ENCODE measurements around the gene ZNF223.

The ZNF223 gene

GRCh38 chr19:44055870-44056269 is 4.0 kb downstream of the ZNF223 start:
- H3K4me1 ChIP-seq (ENCODE audit: control insufficient read depth, insufficient read depth, low read depth, low read length) = peaks cover 1% of the 10 kb centered on the region
- H2BK15ac ChIP-seq (ENCODE audit: low read depth, poor library complexity, severe bottlenecking) = no peak overlapping the region
- peaks cover 18% of the 10 kb centered on the region for H3K9me3 ChIP-seq (ENCODE audit: control insufficient read depth, low read length)
- H3K79me1 ChIP-seq (replicated peaks; ENCODE audit: low read length, poor library complexity, severe bottlenecking) = peaks cover 32% of the 10 kb centered on the region
- no peak overlapping the region for H4K91ac ChIP-seq (ENCODE audit: low read length)
- H2BK120ac ChIP-seq (ENCODE audit: low read depth, low read length) = no peak overlapping the region
- no peak overlapping the region for H3K27ac ChIP-seq (ENCODE audit: low read length, poor library complexity, severe bottlenecking)
- H3K4me3 ChIP-seq (ENCODE audit: insufficient read depth in 1 of 2, low read depth in 1 of 2, low read length in 2 of 2) = no peak overlapping the region
- peaks cover 0 to under 1% of the 10 kb centered on the region in 2 experiments for H3K27me3 ChIP-seq (ENCODE audit: control insufficient read depth in 1 of 2, insufficient read depth in 1 of 2, low read length in 2 of 2)
- no peak overlapping the region for H3K23ac ChIP-seq (ENCODE audit: low read length in 2 of 2)
- H3K14ac ChIP-seq (ENCODE audit: low read length in 2 of 2) = no peak overlapping the region
- DNase-seq = no peak
- no peak overlapping the region for H3K4me2 ChIP-seq (ENCODE audit: low read length, poor library complexity, severe bottlenecking)
- H2BK5ac ChIP-seq (ENCODE audit: low read depth, low read length, poor library complexity, severe bottlenecking) = no peak overlapping the region
- H2BK12ac ChIP-seq (ENCODE audit: low read length in 2 of 2) = no peak overlapping the region
- no peak overlapping the region for H3K9ac ChIP-seq (ENCODE audit: low read length)
- no peak overlapping the region for H4K8ac ChIP-seq (ENCODE audit: low read length)
- no peak overlapping the region for H3K4ac ChIP-seq (ENCODE audit: low read depth in 1 of 2, low read length in 2 of 2)
- no peak overlapping the region for H2AFZ ChIP-seq (ENCODE audit: low read depth, low read length)
- peaks cover 37 to 52% of the 10 kb centered on the region in 2 experiments for H3K36me3 ChIP-seq (ENCODE audit: control insufficient read depth in 1 of 2, insufficient read depth in 2 of 2, low read depth in 1 of 2, low read length in 2 of 2)
- WGBS = 88% methylated on average over 5 of the region's 5 CpGs
- no peak overlapping the region for H3K18ac ChIP-seq (ENCODE audit: low read depth in 1 of 2, low read length in 2 of 2)
- H2AK5ac ChIP-seq (ENCODE audit: low read length, severe bottlenecking) = no peak overlapping the region

GRCh38 chr19:44059229-44059628 is 7.4 kb downstream of the ZNF223 start:
- no peak overlapping the region for H2BK5ac ChIP-seq (ENCODE audit: low read depth, low read length, poor library complexity, severe bottlenecking)
- H3K79me1 ChIP-seq (replicated peaks; ENCODE audit: low read length, poor library complexity, severe bottlenecking) = peaks cover 23% of the 10 kb centered on the region
- H3K27me3 ChIP-seq (ENCODE audit: control insufficient read depth in 1 of 2, insufficient read depth in 1 of 2, low read length in 2 of 2) = no peaks in the 10 kb centered on the region
- H2BK15ac ChIP-seq (ENCODE audit: low read depth, poor library complexity, severe bottlenecking) = no peak overlapping the region
- no peak for DNase-seq
- WGBS = 96% methylated on average over 2 of the region's 2 CpGs
- no peak overlapping the region for H4K8ac ChIP-seq (ENCODE audit: low read length)
- H2BK12ac ChIP-seq (ENCODE audit: low read length in 2 of 2) = no peak overlapping the region
- H2AFZ ChIP-seq (ENCODE audit: low read depth, low read length) = no peak overlapping the region
- H3K4me1 ChIP-seq (ENCODE audit: control insufficient read depth, insufficient read depth, low read depth, low read length) = no peaks in the 10 kb centered on the region
- no peak overlapping the region for H3K4me3 ChIP-seq (ENCODE audit: insufficient read depth in 1 of 2, low read depth in 1 of 2, low read length in 2 of 2)
- no peak overlapping the region for H3K4me2 ChIP-seq (ENCODE audit: low read length, poor library complexity, severe bottlenecking)
- no peak overlapping the region for H3K9ac ChIP-seq (ENCODE audit: low read length)
- H2AK5ac ChIP-seq (ENCODE audit: low read length, severe bottlenecking) = no peak overlapping the region
- H3K9me3 ChIP-seq (ENCODE audit: control insufficient read depth, low read length) = peaks cover 39% of the 10 kb centered on the region
- no peak overlapping the region for H3K27ac ChIP-seq (ENCODE audit: low read length, poor library complexity, severe bottlenecking)
- H3K23ac ChIP-seq (ENCODE audit: low read length in 2 of 2) = no peak overlapping the region
- H3K36me3 ChIP-seq (ENCODE audit: control insufficient read depth in 1 of 2, insufficient read depth in 2 of 2, low read depth in 1 of 2, low read length in 2 of 2) = peaks cover 51 to 85% of the 10 kb centered on the region in 2 experiments
- H3K4ac ChIP-seq (ENCODE audit: low read depth in 1 of 2, low read length in 2 of 2) = no peak overlapping the region
- H3K14ac ChIP-seq (ENCODE audit: low read length in 2 of 2) = no peak overlapping the region
- no peak overlapping the region for H3K18ac ChIP-seq (ENCODE audit: low read depth in 1 of 2, low read length in 2 of 2)
- H4K91ac ChIP-seq (ENCODE audit: low read length) = no peak overlapping the region
- no peak overlapping the region for H2BK120ac ChIP-seq (ENCODE audit: low read depth, low read length)

GRCh38 chr19:44061038-44061437 is 9.2 kb downstream of the ZNF223 start:
- no peak overlapping the region for H3K9ac ChIP-seq (ENCODE audit: low read length)

GRCh38 chr19:44066305-44066704 is 14.5 kb downstream of the ZNF223 start:
- no peak overlapping the region for H3K9ac ChIP-seq (ENCODE audit: low read length)
- WGBS = 56% methylated on average over 1 of the region's 3 CpGs
- H4K8ac ChIP-seq (ENCODE audit: low read length) = no peak overlapping the region
- peak overlapping the region in 1 of 2 experiments; percentile 60 for H3K4me3 ChIP-seq (ENCODE audit: insufficient read depth in 1 of 2, low read depth in 1 of 2, low read length in 2 of 2)
- no peak overlapping the region for H2AFZ ChIP-seq (ENCODE audit: low read depth, low read length)
- no peak overlapping the region for H2BK12ac ChIP-seq (ENCODE audit: low read length in 2 of 2)
- H3K27me3 ChIP-seq (ENCODE audit: control insufficient read depth in 1 of 2, insufficient read depth in 1 of 2, low read length in 2 of 2) = no peaks in the 10 kb centered on the region
- peaks cover 61% of the 10 kb centered on the region for H3K9me3 ChIP-seq (ENCODE audit: control insufficient read depth, low read length)
- DNase-seq = no peak
- H3K14ac ChIP-seq (ENCODE audit: low read length in 2 of 2) = no peak overlapping the region
- H2AK5ac ChIP-seq (ENCODE audit: low read length, severe bottlenecking) = no peak overlapping the region
- no peak overlapping the region for H3K18ac ChIP-seq (ENCODE audit: low read depth in 1 of 2, low read length in 2 of 2)
- no peak overlapping the region for H4K91ac ChIP-seq (ENCODE audit: low read length)
- no peak overlapping the region for H3K27ac ChIP-seq (ENCODE audit: low read length, poor library complexity, severe bottlenecking)
- peaks cover 30 to 67% of the 10 kb centered on the region in 2 experiments for H3K36me3 ChIP-seq (ENCODE audit: control insufficient read depth in 1 of 2, insufficient read depth in 2 of 2, low read depth in 1 of 2, low read length in 2 of 2)
- no peak overlapping the region for H2BK15ac ChIP-seq (ENCODE audit: low read depth, poor library complexity, severe bottlenecking)
- no peaks in the 10 kb centered on the region for H3K4me1 ChIP-seq (ENCODE audit: control insufficient read depth, insufficient read depth, low read depth, low read length)
- no peak overlapping the region for H3K4ac ChIP-seq (ENCODE audit: low read depth in 1 of 2, low read length in 2 of 2)
- H2BK120ac ChIP-seq (ENCODE audit: low read depth, low read length) = no peak overlapping the region
- no peak overlapping the region for H3K4me2 ChIP-seq (ENCODE audit: low read length, poor library complexity, severe bottlenecking)
- no peaks in the 10 kb centered on the region for H3K79me1 ChIP-seq (replicated peaks; ENCODE audit: low read length, poor library complexity, severe bottlenecking)
- no peak overlapping the region for H2BK5ac ChIP-seq (ENCODE audit: low read depth, low read length, poor library complexity, severe bottlenecking)
- H3K23ac ChIP-seq (ENCODE audit: low read length in 2 of 2) = no peak overlapping the region

More at GRCh38 chr19:44061038-44061437, 9.2 kb downstream of the ZNF223 start:
- H3K4me1 ChIP-seq (ENCODE audit: control insufficient read depth, insufficient read depth, low read depth, low read length) = no peaks in the 10 kb centered on the region
- no peak overlapping the region for H3K14ac ChIP-seq (ENCODE audit: low read length in 2 of 2)
- H3K4me2 ChIP-seq (ENCODE audit: low read length, poor library complexity, severe bottlenecking) = no peak overlapping the region
- no peak overlapping the region for H2BK5ac ChIP-seq (ENCODE audit: low read depth, low read length, poor library complexity, severe bottlenecking)
- H3K4me3 ChIP-seq (ENCODE audit: insufficient read depth in 1 of 2, low read depth in 1 of 2, low read length in 2 of 2) = no peak overlapping the region
- H2BK12ac ChIP-seq (ENCODE audit: low read length in 2 of 2) = no peak overlapping the region
- WGBS = no CpG with 5 or more reads among the region's 1 CpG
- peaks cover 10% of the 10 kb centered on the region for H3K79me1 ChIP-seq (replicated peaks; ENCODE audit: low read length, poor library complexity, severe bottlenecking)
- H3K27me3 ChIP-seq (ENCODE audit: control insufficient read depth in 1 of 2, insufficient read depth in 1 of 2, low read length in 2 of 2) = no peaks in the 10 kb centered on the region
- no peak overlapping the region for H3K4ac ChIP-seq (ENCODE audit: low read depth in 1 of 2, low read length in 2 of 2)
- H2AFZ ChIP-seq (ENCODE audit: low read depth, low read length) = no peak overlapping the region
- H3K36me3 ChIP-seq (ENCODE audit: control insufficient read depth in 1 of 2, insufficient read depth in 2 of 2, low read depth in 1 of 2, low read length in 2 of 2) = peaks cover 50 to 88% of the 10 kb centered on the region in 2 experiments
- peaks cover 46% of the 10 kb centered on the region for H3K9me3 ChIP-seq (ENCODE audit: control insufficient read depth, low read length)
- H2BK15ac ChIP-seq (ENCODE audit: low read depth, poor library complexity, severe bottlenecking) = no peak overlapping the region
- no peak overlapping the region for H3K27ac ChIP-seq (ENCODE audit: low read length, poor library complexity, severe bottlenecking)
- no peak overlapping the region for H3K23ac ChIP-seq (ENCODE audit: low read length in 2 of 2)
- H2BK120ac ChIP-seq (ENCODE audit: low read depth, low read length) = no peak overlapping the region
- H3K18ac ChIP-seq (ENCODE audit: low read depth in 1 of 2, low read length in 2 of 2) = no peak overlapping the region
- H4K8ac ChIP-seq (ENCODE audit: low read length) = no peak overlapping the region
- no peak for DNase-seq
- no peak overlapping the region for H4K91ac ChIP-seq (ENCODE audit: low read length)
- H2AK5ac ChIP-seq (ENCODE audit: low read length, severe bottlenecking) = no peak overlapping the region

Data from mesenchymal stem cell (in vitro differentiated cells and primary cell).